HG03521 (cell line): ENCODE measurements around the gene NBPF1.
"Not testable (repeated sequence)": the region's sequence is repeated elsewhere in the genome, so short reads cannot be mapped to it uniquely, and the experiment has no call there.

Experiments used
- ATAC-seq: cut with Tn5 transposase; IDR thresholded peaks from one replicate; pipeline ENCODE4 v1.9.1; 2021; ENCODE audit warnings: mild to moderate bottlenecking, moderate library complexity; ENCODE audit not compliant: unreplicated experiment

Gene NBPF1

DNA sequence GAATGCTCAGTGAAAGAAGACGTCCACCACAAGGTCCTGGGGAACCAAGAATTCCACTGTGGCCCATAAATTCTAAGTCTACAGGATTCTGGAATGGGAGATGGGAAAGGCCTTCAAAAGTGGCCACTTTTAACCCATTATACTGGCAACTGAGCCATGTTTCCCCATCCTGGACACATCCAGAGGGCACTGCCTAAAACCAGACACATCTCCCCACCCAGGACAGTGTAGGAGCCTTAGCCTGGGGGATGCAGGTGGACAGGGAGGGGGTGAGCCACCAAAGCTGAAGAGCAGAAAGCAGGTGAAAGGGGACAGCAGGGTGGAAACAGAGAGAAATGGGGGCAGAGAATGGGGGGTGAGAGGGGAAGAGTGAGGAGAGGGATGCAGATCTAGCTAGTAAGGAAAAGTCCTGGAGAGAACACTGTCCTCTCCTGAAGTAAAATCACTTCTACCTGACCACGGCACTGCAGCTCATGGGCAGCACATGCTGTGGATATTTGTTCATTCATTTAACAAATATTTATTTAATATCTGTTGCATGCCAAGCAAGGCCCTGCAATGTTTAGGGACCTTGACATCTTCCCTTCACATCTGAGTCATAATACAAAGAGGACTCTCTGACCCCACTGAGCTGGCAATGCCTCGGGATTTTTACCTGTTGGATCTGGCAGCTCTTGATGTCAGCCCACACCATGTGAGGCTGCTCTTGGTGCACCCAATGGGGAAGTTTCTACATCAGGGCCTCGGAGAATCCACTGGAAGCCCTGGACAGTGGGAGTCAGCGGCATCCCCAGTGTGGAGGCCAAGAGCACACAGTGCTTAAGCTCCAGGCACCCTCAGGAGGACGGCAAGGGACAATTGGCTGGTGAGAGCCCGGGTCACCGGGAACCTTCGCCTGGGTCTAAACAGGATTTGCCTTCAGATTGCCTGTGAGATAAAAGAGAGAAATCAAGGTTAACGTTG, 5.2 kb downstream of the NBPF1 start:
- not testable (repeated sequence) for ATAC-seq

DNA sequence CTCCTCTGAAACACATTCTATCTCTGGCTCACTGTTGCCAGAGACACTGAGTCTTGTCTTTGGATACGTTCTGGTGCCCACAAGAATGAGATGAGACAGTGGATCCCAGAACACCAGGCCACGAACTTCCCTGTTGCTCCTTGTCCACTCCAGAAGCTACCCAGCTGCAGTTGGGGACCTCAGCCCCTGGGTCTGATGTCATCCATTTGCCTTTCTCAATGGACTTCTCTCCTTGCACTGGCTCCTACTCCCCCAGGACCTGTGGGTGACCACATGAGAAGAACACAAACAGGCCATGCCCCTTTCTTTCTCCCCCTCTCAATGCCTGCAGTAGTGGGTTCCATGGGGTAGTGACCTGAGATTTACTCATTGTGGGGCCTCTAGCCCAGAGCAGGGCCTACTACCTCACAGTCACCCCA, 5.9 kb downstream of the NBPF1 start:
- ATAC-seq: no peak

DNA sequence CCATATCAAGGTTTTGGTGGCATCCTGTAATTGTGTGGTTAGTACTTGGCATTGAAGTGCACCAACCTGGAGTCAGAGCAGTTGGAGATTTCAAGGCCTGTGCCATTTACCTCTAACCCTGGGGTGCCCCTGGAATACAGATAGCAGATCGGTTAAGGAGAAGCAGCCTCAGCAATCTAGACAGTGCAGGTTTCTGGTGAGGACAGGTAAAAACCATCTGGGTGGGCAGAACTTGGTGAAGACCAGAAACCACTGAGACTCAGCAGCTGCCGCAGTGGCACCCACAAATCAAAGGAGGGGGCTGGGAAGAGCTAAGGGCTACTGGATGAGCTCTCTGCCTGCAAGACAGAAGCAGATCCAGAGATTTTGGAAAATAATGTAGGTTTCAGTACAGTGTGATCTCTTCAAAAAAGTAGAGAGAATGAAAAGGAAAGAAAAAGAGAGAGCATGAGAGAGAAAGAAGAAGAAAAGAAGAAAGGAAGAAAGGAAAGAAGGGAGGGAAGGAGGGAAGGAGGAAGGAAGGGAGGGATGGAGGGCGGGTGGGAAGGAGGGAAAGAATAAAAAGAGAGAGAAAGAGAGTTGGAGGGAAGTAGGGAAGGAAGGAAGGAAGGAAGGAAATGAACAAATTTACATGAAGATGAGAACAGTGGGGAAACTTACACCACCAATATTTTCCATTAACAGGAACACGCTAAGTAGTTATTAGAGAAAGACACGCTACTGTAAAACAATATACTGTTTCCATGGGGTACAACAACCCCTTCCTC, 6.5 kb downstream of the NBPF1 start:
- ATAC-seq: not testable (repeated sequence)

DNA sequence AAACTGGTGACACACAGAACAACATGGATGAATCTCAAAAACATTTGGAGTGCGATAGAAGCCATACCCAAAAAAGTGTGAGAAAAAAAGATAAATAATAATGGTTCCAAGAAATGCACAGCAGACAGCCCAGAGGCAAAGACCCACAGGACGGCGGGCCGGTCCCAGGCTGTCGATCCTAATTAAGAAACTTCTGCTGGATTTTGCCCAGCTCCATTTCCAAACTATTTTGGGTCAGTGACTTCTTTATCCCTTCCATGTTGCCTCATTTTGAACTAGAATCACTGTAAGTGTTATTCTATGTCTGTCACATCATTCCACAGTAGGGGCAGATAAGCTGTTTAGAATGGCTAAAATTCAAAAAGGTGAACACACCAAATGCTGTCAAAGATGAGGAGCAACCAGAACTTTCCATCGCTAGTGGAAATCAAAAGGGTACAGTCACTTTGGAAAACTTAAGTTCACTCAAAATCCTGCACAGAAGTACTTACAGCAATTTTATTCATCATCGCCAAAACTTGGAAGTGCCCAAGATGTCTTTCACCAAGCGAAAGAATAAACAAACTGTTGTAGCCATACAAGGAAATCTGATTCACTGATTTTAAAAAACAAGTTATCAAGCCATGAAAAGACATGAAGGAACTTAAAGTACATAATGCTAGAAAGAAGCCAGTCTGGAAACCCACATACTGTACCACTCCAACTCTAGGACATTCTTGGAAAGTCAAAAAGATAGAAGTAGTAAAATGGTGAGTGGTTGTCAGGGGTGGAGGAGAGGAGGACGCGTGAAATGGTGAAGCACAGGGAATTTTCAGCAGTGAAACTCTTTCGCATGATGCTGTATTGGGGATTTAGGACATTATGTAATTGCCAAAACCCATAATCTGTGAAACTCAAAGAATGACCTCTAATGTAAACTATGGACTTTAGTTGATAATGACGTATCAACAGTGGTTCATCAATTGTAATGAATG, 7.5 kb downstream of the NBPF1 start:
- no peak for ATAC-seq

DNA sequence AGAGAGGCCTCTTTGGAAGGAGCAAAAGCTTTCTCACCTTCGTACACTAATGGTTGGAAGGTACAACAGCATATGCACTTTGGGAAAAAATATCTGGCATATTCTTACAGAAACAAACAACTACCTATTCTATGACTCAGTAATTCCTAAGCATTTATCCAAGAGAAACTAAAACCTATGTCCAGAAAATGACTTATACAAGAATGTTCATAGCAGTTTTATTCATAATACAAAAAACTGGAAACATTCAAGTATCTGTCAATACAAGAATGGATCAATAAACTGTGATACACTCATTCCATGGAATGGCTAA, 8.2 kb downstream of the NBPF1 start:
- no peak for ATAC-seq

DNA sequence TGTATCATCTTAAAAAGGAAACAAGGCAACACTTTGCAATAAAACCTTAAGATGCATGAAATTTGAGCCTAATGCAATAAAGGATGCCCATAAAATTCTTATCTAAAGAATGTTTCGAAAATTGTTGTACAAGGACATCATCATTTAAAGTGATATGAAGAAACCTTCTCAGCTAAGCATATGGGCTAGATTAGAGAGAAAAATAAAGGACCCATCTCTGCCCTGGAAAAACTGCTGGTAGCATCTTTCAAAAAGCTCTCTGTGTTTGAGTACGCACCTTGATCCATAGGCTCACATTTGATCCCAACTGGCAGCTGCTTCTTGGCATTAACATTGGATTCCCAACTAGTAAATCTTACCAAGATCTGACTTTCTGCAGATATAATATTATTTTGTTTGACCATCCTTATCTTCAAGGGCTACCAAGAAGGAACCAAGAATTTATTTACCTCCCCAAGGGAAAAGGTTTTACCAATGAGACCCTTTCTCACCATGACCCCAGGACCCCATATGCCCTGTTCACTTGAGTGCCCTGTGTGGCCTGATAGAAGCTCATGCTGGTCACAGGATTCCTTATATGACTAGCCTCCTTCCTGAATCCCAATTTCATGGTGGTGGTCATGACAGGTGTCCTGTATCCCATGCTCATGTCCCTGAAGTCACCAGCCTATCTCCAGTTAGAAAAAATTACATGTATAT, 8.7 kb downstream of the NBPF1 start:
- not testable (repeated sequence) for ATAC-seq

DNA sequence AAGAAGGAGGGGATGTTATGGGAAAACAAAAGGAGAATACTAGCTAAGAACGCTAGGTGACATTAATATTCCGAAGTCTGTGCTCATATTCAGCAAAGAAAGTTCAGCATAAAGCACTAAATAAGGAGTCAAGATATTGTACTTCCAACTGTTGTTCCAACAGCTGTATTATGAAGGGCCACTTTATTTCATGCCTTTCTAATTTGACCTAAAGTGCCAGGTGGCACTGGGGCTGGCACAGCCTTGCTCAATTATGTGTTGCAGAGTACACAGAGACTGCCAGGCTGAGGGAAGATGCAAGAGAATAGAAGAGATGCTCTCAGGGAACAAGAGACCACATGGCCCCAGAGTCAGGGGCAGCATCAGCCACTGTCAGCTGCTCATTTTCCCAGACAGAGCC, 9.7 kb downstream of the NBPF1 start:
- ATAC-seq: not testable (repeated sequence)

DNA sequence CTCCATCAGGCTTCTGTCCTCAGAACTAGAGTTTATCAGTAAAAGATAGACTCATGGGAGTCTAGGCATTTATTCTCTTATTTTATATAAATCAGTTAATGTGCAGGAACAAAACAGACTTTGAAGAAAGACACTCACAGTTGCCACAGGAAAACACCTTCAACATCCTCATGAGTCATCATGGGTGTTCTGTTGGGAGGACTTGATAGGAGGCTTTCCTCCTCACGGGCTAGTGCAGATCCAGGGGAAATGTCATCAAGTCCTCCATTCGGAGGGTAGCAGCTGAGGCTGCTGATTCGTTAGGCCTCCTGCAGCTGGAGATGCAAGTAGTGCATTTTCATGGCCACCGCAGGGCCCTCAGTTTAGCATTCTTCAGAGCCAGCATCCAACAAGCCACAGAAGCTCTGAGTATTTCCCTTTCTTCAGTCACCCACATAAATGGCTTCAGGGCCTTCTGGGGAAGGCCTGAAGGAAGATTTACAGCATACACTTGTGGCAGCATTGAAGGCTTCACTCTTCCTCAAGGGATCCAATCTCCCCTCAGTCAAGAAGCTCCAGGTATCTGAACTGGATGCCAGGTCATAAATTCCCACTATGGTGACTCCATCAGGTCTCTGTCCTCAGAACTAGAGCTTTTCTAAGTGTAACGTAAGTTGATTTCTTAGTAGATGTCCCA, 10.9 kb downstream of the NBPF1 start:
- ATAC-seq: not testable (repeated sequence)

DNA sequence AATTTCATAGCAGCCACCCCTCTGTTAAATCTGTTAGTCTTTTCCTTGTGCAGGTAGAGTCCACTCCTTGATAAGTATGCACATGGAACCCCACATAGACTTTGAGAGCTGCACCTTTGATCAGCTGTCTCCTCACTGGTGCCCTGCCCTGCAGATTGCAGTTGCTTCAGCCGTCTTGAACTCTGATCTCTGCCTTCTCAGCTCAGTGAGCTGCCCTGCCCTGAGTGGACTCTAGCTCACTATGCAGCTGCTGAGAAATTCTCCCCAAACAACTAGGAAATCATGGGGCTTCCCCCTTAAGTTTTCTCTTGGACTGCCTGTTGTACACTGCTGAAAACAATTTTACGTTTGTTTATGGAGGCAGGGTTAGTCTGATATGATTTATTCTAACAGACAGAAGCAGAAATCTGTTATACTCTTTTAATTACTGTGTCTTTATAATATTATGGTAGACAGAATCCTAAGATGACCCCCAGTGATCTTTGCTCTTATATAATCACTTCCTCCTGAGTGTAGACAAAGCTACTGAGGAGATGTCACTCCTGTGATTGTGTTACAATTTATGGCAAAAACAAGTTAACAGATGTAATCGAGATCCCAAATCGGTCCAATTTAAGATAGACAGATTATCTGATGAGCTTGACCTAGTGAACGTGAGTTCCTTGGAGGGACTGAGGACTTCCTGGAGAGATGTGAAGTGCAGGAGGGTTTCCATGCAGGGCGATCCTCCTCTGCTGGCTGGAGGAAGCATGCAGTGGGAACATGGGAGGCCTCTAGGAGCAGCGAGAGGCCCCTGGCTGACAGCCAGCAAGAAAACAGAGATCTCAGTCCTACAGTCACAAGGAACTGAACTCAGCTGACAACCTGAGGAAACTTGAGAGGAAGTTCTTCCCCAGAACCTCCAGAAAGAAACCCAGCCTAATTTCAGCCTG, 12.2 kb downstream of the NBPF1 start:
- ATAC-seq: not testable (repeated sequence)

DNA sequence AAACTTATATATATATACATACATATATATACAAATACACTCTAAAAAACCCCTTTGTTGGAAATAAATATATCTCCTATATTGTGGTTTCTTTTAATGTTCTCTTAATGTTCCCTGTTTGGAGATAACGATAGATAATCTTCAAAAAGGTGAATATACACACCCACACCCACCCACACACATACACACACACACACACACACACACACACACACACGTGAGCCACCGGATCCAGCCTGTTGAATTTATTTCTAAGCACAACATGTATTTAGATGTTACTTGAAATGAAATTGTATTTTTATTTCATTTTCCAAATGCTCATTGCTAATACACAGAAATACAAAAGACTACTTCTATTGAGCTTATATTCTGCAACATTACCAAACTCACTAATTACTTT, 14.0 kb downstream of the NBPF1 start:
- not testable (repeated sequence) for ATAC-seq

DNA sequence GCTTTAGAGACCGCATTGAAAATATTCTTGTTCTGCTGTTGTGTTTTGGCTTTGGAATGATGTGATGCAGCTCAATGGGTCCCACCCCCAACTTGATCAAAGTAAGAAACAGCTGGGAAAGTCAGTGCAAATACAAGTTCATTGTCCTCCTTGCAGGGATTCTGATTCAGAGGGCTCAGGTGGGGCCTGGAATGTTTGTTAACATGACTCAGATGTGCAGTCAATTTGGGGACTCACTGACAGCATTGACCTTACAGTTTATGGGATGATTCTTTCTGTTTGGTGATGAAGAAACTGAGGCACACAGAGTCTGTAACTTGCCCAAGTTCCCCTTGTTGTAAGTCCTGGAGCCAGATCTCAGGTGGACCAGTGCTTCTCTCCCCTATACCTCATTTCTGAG, 18.1 kb downstream of the NBPF1 start:
- ATAC-seq: not testable (repeated sequence)

DNA sequence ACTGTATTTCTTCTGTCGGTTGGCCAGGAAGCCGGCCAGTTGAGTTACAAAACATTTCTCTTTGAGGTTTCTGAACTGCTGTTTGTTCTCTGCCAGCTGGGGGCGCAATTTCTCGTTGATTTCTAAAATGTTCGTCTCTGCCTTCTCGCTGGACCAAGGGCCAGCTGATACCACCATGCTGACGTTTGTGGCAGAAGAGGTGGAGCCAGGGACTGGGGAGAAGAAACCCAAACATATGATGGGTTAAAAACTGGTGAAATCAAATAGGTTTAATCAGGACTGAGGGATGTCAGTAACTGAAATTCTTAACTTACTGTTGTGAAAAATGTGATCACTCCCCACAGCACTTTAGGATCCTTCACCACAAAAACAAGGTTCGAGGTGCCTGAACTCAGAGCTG, 21.5 kb downstream of the NBPF1 start:
- not testable (repeated sequence) for ATAC-seq

DNA sequence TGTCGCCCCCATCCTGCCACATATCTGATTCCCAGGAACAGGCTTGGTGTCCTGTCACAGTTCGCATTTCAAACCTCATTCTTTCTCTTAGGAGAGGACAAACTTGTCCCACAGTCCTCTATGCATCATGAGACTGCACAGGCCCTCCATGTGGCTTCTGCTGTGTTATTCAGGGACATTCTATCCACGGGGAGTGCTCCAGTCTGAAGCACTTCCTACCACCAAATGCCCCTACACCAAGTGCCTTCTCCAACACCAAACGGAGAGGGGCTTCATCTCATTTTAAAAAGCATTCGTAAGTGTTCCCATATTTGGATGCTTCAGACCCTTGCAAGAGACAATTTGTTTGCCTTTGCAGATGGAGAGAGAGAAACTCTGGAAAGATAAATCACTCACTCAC, 25.3 kb downstream of the NBPF1 start:
- not testable (repeated sequence) for ATAC-seq

DNA sequence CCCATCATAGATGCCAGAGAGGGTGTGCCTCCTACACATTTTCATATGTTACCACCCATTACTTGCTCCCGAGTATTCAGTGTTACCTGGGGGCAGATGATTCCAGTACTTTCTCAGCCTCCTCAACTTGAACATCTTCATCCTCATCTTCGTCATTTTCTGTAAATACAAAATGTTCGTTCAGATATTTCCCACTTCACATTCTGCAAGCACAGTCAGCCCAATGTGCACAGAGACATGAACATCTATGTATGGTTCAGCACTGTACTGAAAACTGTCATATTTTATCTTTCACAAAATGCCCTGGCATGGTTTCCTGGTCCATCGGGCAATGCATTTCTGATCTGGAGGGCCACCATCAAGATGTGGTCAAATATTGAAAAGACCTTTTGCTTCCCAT, 25.7 kb downstream of the NBPF1 start:
- not testable (repeated sequence) for ATAC-seq

DNA sequence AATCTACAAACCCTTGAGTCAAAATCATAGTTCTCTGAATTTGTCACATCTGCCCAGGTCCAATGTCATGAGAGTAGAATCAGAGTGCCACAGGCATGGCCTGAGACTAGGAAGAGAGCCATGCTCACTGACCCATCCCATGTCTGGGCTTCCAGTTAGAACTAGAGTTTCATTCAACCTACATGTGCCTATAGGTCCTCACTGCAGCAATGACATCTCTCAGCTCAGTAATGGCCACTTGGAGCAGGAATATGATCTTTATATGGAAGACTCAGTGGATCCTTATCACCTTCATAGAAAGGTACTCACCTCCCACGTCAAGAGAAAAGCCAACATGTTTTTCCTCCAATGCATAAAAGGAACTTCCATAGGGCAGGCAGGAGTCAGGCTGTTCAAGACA, 48.0 kb downstream of the NBPF1 start:
- ATAC-seq: not testable (repeated sequence)

DNA sequence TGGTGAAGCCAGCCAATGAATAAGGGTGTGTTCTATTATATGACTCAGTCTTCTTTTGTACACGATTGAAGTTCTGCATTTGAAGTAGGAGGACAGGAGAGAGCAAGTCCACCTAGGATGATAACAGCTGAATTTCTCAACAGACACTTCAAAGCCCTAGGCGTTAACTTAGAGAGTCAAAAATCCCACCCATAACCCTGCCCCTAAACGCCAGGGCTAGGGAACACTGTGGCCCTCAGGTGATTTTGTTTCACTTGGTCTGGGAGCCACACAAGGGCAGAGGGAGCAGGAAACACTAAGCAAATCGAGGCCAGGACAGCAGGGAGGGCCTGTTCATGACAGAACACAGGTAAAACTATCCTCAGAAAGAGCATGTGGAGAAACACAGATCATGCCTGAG, 52.3 kb downstream of the NBPF1 start:
- not testable (repeated sequence) for ATAC-seq

DNA sequence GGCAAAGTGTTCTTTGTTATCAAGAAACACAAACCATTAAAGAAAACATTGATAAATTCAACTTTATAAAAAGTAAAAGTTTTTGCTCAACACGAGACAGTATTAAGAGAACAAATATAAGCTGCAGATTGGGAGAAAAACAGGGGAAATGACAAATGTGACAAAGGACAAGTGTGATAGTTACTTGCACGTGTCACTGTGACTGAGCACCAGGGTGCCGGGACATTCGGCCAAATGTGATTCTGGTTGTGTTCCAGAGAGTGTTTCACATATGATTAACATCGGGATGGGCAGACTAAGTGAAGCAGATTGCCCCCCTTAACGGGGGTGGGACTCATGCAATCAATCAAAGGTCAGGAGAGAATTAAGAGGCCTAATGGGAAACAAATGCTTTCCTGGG, 52.9 kb downstream of the NBPF1 start:
- not testable (repeated sequence) for ATAC-seq

DNA sequence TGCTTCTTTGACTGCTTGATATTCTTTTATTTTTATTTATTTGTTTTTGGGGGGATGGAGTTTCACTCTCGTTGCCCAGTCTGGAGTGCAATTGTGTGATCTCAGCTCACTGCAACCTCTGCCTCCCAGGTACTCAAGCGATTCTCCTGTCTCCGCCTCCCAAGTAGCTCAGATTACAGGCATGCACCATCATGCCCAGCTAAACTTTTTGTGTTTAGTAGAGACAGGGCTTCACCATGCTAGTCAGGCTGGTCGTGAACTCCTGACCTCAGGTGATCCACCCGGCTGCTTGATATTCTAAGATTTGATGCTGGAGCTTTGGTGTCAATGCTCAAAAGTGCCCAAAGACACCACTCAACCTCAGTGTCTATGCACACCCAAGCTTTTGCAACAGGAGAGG, 53.7 kb downstream of the NBPF1 start:
- ATAC-seq: not testable (repeated sequence)

DNA sequence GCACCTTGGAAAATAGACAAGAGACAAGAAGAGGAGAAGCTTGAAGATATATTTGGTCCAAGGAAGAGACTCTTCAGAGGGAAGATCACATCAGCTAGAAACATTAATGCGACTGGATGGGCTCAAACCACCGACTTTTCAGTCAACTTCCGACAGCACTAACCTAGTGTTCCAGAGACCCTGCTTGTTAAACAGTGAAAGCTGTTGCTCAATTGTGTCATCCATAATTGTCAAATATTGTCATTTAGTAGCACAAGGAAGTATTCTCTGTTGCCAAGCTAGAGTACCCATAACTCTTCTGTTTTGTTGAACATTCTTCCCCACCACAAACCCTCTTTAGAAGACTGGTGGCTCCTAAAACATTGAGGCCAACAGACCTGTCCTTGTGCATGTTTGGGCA, 56.3 kb downstream of the NBPF1 start:
- ATAC-seq: not testable (repeated sequence)
